HFFc6 (cell line): Measurements from ENCODE around the gene TIFAB. TPM values are rescaled to one million over a fixed set of nuclear protein-coding genes. Genes with fewer than 3 reads are reported as not detected.
"Not testable (repeated sequence)": the region's sequence is repeated elsewhere in the genome, so short reads cannot be mapped to it uniquely, and the experiment has no call there.

Experiments used
- DNase-seq: peaks from one replicate; pipeline ENCODE4 v3.0.0-alpha.2; 2018
- H3K27ac Mint-ChIP-seq: 2 replicates; pipeline ENCODE4 v1.8.0; 2020; ENCODE audit warnings: mild to moderate bottlenecking, mixed read lengths
- H3K27me3 Mint-ChIP-seq: 2 replicates; pipeline ENCODE4 v1.8.0; 2021; ENCODE audit warnings: mild to moderate bottlenecking, moderate library complexity, mixed read lengths; ENCODE audit not compliant: insufficient read depth
- H3K36me3 Mint-ChIP-seq: 2 replicates; pipeline ENCODE4 v1.8.0; 2021; ENCODE audit warnings: low read depth, mixed read lengths
- H3K4me1 Mint-ChIP-seq: 2 replicates; pipeline ENCODE4 v1.8.0; 2020; ENCODE audit warnings: low read depth, mixed read lengths
- H3K4me3 Mint-ChIP-seq: 2 replicates; pipeline ENCODE4 v1.8.0; 2020; ENCODE audit warnings: mild to moderate bottlenecking, moderate library complexity, mixed read lengths
- H3K9me3 Mint-ChIP-seq: 2 replicates; pipeline ENCODE4 v1.8.0; 2020; ENCODE audit warnings: mild to moderate bottlenecking, mixed read lengths
- long read RNA-seq: library from polyadenylated mRNA; unstranded; transcript quantifications from one replicate; pipeline ENCODE4 v2.0.0, GENCODE V29; 2019
- total RNA-seq, 6 experiments: library from RNA; stranded (reverse); fragmentation: NEBNext Ultra II Directional; extraction: Animal tissue kit (Norgen Biotek cat#: 25700); gene quantifications; 2 replicates in 1 of 6; 3 replicates in 5 of 6; pipeline ENCODE4 v1.2.3, GENCODE V29; 2021
- TF ChIP-seq, protein P1 (sequence below): fragments of 200-600 bp; sonication (generic); IDR thresholded peaks from 2 replicates; pipeline ENCODE4 v1.5.0; 2021; ENCODE audit warnings: antibody characterized with exemption, mild to moderate bottlenecking

The TIFAB gene, protein sequence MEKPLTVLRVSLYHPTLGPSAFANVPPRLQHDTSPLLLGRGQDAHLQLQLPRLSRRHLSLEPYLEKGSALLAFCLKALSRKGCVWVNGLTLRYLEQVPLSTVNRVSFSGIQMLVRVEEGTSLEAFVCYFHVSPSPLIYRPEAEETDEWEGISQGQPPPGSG
- total RNA-seq: not detected
- long read RNA-seq: 0 reads

DNA sequence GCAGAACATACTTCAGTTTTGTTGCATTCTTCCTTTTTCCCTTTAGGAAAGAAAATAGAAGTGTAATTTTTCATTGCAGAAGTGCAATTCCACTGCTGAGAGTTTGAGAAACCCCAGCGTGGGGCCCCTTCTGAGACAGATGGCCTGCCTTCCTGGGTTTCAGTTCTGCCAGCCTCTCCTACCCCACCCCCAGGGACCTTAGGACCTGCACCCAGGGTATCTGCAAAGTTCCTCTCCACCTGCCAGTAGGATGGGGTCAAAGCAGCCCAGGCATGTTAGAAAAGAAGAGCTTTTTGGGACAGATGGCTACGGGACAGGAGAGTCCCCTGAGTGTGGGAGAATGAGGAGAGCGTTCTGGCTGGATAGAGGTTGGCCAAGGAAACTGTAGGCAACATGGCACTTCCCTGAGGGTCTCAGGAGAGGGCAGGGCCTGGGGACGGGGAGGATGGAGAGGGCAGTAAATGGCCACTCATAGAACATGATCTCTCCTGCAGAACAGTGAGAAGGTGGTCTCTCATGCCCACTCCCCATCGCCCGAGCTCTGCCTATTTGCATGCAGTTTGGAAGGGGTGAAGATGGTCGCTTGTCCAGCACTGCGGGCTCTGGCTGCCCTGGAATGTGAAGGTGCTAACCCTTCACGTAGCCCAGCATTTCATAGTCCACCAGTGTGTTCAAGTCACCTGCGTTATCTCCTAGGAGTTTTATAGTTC, at the start of gene TIFAB:
TIFAB (minus strand) TSS at position 31 of the 710 bp plus-strand sequence. CDS start 2,412 bp downstream, outside the sequence.
- no peaks in the 10 kb centered on the region for H3K36me3 Mint-ChIP-seq
- H3K4me3 Mint-ChIP-seq: no peak within 1 kb of the TSS
- DNase-seq: no peak
- H3K27me3 Mint-ChIP-seq: peaks cover 17% of the 10 kb centered on the region
- H3K4me1 Mint-ChIP-seq: peaks cover 32% of the 10 kb centered on the region
- no peaks in the 10 kb centered on the region for H3K9me3 Mint-ChIP-seq
- H3K27ac Mint-ChIP-seq: no peak within 1 kb of the TSS
- TF ChIP-seq, protein P1, sequence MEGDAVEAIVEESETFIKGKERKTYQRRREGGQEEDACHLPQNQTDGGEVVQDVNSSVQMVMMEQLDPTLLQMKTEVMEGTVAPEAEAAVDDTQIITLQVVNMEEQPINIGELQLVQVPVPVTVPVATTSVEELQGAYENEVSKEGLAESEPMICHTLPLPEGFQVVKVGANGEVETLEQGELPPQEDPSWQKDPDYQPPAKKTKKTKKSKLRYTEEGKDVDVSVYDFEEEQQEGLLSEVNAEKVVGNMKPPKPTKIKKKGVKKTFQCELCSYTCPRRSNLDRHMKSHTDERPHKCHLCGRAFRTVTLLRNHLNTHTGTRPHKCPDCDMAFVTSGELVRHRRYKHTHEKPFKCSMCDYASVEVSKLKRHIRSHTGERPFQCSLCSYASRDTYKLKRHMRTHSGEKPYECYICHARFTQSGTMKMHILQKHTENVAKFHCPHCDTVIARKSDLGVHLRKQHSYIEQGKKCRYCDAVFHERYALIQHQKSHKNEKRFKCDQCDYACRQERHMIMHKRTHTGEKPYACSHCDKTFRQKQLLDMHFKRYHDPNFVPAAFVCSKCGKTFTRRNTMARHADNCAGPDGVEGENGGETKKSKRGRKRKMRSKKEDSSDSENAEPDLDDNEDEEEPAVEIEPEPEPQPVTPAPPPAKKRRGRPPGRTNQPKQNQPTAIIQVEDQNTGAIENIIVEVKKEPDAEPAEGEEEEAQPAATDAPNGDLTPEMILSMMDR: no peak

DNA sequence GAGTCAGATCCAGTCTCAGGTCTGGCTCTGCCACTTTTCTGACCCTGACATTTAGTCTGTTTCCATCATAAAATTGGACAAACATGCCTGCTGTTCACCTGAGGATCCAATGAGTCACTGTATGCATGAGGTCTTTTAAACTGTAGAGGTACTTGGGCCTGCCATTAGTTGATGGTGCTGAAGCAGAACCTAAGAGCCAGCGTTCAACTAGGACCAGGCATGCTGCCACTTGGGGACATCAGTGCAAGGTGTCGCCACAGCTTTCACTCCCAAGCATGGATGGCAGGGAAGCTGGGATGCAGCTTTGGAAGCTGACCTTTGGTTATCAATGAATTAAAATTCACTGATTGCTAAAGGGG, 46.5 kb upstream of the TIFAB start:
- H3K36me3 Mint-ChIP-seq: no peaks in the 10 kb centered on the region
- H3K27me3 Mint-ChIP-seq: peaks cover 32% of the 10 kb centered on the region
- DNase-seq: no peak

DNA sequence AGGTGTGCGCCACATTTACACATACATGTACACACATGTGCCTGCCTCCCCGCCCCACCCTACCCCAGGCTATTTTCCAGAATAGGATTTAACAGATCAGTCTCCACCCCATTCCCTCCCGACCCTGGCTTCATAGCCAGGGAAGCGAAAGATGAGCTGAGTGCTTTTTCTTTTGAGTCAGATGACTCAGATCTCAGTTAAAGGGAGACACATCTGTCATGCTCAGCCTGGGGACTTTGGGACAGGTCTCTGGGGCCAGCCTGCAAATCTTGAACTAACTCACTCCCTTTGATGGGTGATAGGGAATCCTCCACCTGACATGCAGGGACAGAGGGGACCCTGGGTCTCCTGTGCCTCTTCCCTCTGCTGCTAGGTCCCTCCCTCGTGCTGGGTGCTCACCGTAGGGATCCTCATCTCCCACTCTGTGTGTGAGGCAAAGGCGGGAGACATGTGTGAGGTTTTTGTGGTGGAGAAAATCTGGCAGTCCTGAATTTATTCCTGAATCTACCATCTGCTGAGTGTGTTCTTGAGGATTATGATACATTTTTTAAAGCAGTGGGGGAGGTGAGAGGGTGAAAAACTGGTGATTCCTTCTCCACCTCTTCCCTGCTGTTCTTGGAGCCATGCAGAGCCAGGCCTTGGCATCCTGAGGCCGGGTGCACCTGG, 46.0 kb upstream of the TIFAB start:
- H3K27me3 Mint-ChIP-seq: peaks cover 27% of the 10 kb centered on the region
- no peak overlapping the region for H3K4me3 Mint-ChIP-seq
- TF ChIP-seq, protein P1: no peak
- H3K9me3 Mint-ChIP-seq: no peaks in the 10 kb centered on the region; the same call in 1 of the 2 replicates
- peaks cover 22% of the 10 kb centered on the region for H3K4me1 Mint-ChIP-seq
- no peaks in the 10 kb centered on the region for H3K36me3 Mint-ChIP-seq
- no peak overlapping the region for H3K27ac Mint-ChIP-seq
- DNase-seq: no peak

More for the DNA sequence above, 46.5 kb upstream of the TIFAB start:
- Mint-ChIP-seq H3K27ac (no peak overlapping the region), H3K4me3 (no peak overlapping the region), H3K4me1 (peaks cover 17% of the 10 kb centered on the region), H3K9me3 (peaks cover under 1% of the 10 kb centered on the region; the same call in 1 of the 2 replicates)
- TF ChIP-seq, protein P1: no peak

DNA sequence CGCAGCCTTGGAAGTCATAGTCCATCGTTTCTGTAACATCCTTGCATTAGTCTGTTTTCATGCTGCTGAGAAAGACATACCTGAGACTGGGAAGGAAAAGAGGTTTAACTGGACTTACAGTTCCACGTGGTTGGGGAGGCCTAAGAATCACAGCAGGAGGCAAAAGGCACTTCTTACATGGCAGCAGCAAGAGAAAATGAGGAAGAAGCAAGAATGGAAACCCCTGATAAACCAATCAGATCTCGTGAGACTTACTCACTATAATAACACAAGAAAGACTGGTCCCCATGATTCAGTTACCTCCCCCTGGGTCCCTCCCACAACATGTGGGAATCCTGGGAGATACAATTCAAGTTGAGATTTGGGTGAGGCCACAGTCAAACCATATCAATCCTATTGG, 43.4 kb upstream of the TIFAB start:
- H3K4me3 Mint-ChIP-seq, H3K36me3 Mint-ChIP-seq, H3K27ac Mint-ChIP-seq, H3K9me3 Mint-ChIP-seq, DNase-seq: not testable (repeated sequence)
- Mint-ChIP-seq H3K27me3 (peaks cover 12% of the 10 kb centered on the region), H3K4me1 (peaks cover 27% of the 10 kb centered on the region)

DNA sequence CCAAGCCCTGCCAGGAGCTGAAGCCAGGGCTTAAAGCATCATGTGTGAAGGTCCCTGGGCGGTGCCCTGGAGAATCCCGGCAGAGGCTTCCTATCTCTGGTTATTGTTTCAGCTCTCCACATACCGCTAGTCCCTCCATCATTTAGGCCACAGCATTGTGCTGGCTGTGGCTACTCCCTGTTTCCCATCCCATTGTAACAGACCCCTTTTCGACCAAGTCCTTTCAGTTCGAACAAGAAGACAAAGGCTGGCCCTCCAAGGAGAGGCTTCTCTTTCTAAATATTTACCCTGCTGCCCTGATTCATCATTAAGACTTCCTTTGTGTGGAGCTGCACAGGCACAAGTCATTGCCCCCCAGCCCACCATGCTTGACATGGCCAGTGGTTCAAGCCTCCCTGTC, 42.0 kb upstream of the TIFAB start:
- TF ChIP-seq, protein P1: no peak
- H3K9me3 Mint-ChIP-seq: 0 out of 2 replicates have a peak, but pooled peaks cover 4% of the 10 kb centered on the region
- peaks cover 33% of the 10 kb centered on the region for H3K4me1 Mint-ChIP-seq
- peak overlapping the region; percentile 57 for H3K4me3 Mint-ChIP-seq
- DNase-seq: no peak
- H3K36me3 Mint-ChIP-seq: no peaks in the 10 kb centered on the region
- peak overlapping the region; percentile 95 for H3K27ac Mint-ChIP-seq
- H3K27me3 Mint-ChIP-seq: peaks cover 12% of the 10 kb centered on the region
